Measurements from ENCODE around the gene AVPR1B. TPM values are rescaled to one million over a fixed set of nuclear protein-coding genes. Genes with fewer than 3 reads are reported as not detected.
"Not testable (repeated sequence)": the region's sequence is repeated elsewhere in the genome, so short reads cannot be mapped to it uniquely, and the experiment has no call there.

AVPR1B gene
- total RNA-seq, 1 donor from 2014 or later: not detected

DNA sequence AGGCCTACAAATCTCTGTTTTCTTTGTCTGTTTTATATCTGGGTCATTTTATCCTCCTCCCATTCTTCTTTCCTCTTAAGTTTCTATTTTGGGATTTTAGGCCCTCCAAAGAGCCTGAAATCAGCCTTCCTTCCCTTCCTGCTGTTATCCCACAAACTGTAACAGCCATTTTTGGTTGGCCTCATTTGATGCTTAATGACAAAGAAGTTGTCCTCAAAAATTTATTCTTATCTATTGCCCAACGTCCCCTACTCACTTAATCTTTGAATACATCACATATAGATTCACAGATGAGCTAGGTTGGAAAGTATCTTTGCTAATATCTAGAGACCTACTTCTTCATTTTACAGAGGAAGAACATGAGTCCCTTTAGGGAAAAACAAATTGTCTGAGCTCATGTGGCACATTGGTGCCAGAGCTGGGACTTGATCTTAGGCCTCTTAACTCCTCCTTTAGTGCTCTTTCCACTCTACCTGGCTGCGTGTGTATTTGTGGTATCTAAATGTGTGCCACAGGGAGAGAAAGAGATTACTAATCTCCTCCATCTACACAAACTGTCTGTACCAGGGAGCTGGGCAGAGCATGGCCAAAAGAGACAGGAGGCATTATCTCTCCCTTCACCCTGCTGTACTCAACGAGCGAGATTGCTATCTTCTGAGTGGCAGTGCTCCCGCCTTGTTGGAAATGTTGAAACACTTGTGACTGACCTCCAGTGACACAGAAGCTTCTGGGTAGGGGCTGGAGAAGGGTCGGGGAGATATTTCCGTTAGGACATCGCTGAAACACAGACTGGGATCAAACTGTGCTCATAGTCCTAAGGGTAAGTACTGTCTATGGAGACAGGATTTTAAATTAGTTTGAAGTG lies 34.1 kb downstream of the AVPR1B start:
- DNase-seq (ENCODE audit: low read depth): no peak

DNA sequence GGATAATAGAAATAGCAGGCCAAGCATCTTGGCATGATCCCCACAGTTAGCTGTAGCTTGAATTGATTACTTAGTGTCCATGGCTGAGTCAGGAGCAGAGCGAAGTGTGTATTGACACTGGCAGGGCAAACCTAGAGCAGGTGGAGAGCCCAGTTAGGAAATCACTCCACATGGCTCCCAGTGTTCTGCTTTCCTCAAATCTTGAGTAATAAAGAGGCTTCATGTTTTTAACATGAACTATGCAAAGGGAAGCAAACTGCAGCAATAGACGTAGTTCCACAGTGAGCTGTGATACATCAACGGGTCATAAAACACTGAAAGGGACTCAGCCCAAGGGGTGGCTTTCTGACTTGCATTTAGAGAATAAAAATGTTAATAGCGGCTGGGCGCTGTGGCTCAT lies 35.3 kb downstream of the AVPR1B start:
- peak; percentile 25 for DNase-seq (ENCODE audit: low read depth)

DNA sequence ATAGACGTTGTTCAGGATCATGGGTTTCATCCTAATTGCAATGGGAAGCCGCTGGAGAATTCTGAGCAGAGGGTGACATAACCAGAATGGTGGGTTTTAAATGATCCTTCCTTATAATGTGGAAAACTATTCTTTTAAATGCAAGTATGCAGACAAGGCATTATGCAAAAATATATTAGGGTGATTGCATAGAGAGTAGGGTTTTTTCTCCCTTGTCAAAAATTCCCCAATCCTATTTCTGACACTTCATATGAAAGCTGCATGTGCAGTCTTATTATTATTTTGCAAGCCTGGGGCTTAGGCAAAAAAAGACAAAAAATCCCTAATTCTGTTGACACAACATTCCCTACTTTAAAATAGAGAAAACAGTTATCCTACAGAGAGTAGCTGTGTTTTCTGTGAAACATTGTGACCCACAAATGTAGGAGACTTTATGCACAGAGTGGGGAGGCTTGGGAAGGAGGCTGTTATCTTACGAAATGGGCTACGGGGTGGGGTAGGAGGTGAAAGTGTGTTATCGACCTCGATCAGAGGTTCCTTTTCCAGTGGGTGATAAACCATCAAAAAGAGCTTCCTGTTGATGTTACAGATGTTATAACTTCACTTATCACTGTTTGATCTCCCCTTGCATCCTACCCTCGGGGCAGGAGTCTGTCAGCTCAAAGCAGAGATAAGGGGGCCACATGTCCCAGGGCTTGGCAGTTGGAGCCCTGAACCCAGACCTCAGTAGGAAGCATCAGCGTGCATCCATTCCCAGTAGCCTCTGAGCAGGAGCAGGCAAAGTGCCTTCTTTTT lies 37.0 kb downstream of the AVPR1B start:
- DNase-seq (ENCODE audit: low read depth): no peak

DNA sequence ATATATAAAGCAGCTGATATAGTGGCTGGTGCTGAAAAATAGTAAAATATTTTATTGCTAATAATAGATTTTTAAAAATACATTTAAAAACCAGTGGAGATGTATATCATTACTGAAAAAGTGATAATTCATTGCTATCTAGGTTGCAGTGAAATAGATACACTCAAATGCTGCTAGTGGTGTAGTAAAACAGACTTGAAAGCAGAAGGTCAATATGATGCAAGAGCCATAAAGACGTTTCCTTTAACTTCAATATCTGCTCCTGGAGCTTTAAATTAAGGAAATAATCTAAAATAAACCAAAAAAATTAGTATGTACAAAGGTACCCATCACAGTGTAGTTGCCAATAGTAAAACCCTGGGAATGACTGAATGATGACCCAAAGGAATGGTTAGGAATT lies 38.1 kb downstream of the AVPR1B start:
- no peak for DNase-seq (ENCODE audit: low read depth)

DNA sequence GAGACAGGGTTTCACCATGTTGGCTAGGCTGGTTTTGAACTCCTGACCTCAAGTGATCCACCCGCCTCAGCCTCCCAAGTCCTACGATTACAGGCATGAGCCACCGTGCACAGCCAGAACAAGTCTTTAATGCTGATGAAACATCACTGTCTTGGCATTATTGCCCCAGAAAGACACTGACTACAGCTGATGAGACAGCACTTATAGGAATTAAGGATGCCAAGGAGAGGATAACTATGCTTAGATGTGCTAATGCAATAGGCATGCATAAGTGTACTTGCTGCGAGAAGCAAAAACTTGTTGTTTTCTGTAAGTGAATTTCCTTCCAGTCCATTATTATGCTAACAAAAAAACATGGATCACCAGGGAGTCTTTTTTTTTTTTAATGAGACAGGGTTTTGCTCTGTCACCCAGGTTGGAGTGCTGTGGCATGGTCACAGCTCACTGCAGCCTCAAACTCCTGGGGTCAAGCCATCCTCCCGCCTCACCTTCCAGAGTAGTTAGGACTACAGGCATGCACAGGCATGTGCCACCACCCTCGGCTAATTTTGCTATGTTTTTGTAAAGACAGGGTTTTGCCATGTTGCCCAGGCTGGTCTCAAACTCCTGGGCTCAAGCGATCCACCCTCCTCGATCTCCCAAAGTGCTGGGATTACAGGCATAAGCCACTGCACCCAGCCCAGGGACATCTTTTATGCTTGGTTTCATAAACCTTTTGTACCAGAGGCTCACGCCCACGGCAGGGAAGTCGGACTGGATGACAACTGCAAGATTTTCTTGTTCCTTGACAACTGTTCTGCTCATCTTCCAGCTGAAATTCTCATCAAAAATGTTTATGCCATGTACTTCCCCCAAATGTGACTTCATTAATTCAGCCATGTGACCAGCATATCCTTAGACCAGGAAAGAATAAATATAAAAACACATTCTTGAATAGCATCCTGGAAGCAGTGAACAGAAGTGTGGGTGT lies 41.1 kb downstream of the AVPR1B start:
- DNase-seq (ENCODE audit: low read depth): no peak

DNA sequence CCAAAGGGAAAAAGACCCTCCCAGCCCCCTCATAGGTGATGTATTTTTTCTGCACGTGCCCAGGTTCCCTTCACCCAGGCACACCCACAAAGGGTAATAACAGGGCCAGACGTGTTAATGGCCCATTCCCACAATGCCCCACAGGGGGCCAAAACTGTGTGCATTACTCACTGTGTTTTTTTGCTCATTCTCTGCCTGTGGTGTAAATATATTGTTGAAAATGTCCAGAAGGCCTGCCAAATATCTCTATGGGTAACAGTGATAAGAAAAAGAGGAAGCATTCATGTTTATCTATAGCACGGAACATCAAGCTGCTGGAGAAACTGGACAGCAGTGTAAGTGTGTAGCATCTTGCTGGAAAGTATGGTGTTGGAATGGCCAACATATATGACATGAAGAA lies 42.3 kb downstream of the AVPR1B start:
- no peak for DNase-seq (ENCODE audit: low read depth)

DNA sequence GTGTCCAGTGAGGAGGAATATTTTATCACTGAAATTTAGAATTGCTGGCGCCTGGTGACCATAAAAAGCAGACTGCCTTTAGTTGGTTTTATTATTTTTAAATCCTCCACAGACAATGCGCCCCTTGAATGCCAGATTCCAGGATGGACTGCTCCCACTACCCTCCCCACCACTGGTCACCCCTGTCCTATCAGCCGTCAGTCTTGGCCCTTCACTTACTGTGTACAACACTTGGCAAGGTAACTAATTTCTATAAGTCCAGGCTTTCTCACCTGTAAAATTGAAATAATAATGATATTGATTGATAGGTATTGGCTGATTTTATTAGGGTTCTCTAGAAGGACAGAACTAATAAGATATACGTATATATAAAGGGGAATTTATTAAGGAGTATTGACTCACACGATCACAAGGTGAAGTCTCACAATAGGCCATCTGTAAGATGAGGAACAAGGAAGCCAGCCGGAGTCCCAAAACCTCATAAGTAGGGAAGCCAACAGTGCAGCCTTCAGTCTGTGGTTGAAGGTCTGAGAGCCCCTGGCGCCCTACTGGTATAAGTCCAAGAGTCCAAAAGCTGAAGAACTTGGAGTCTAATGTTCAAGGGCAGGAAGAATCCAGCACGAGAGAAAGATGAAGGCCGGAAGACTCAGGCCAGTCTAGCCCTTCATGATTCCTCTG lies 46.4 kb downstream of the AVPR1B start:
- no peak for DNase-seq (ENCODE audit: low read depth)

DNA sequence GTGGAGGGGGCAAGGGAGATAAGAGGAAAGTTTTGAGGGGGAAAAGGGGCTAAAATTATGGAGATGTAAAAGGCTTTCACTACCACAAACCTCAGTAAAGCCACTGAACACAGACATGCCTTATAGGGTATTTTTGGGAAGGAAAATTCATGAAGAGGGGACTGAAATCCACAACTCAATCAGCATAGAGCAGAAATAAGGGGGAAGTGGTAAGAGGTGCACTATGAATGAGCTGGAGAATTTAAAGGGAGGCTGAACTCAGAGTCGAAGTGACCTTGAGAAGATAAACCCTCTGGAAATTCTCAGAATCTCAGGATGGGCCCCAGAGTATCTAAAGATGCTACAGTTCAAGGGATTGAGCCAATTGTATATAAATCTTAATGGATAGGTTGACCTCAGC lies 48.9 kb downstream of the AVPR1B start:
- DNase-seq (ENCODE audit: low read depth): no peak

DNA sequence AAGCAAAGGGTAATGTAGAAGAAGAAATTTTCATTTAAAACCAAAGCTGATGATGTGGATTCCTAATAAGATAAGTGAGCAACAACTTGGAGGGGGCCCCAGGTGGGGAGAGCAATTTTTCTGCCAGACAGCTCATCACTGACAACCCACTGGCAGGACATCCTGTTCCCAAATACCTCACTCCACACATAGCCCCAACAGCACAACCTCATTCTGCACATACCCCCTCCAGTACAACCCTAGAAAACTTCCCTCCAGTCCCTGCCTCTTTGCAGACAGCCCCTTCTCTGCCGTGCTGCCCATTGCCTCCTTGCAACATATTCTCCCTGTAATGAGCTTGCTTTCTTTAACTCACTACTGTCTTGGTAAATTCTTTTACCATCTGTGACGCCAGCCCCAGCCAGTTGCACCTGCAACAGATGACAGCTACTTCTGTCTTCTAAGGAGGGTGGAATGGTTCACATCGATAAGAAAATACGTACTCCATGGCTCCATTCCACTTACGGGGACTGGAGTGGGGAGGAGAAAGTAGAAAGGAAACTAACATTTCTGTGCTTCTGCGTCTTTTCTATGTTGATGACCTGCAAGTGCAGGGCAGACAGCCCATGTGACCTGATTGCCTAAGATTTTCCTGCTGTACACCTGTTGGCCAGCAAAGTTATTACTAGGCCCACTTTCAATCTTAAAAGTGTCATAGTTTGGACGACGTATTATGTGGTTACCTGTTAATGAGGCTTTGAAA lies 49.5 kb downstream of the AVPR1B start:
- DNase-seq (ENCODE audit: low read depth): no peak

DNA sequence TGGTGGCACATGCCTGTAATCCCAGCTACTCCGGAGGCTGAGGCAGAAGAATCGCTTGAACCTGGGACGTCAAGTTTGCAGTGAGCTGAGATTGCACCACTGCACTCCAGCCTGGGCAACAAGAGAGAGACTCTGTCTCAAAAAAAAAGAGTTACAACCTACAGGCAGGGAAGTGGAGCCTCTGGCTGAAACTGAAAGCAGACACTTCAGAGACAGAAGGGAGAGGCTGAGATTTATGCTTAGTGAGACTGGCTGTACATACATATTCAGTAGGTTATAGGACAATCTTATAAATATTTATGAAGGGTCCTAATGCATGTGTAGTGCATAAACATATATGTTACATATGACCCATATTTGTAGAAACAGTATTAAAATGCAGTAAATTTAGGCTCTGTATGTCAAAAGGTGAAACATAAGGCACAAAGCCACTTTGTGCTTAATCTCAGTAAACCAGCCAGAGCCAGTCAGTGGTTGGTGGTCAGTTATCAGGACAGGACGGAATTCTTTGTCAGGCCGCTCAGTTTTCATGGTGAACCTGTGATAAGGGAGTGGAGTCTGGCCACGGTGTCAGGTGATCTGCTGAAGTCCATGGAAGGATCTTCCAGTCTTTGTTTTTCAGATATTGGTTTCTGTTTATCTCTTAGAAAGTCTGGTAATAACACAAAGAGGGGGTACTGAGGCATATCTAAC lies 50.6 kb downstream of the AVPR1B start:
- no peak for DNase-seq (ENCODE audit: low read depth)

DNA sequence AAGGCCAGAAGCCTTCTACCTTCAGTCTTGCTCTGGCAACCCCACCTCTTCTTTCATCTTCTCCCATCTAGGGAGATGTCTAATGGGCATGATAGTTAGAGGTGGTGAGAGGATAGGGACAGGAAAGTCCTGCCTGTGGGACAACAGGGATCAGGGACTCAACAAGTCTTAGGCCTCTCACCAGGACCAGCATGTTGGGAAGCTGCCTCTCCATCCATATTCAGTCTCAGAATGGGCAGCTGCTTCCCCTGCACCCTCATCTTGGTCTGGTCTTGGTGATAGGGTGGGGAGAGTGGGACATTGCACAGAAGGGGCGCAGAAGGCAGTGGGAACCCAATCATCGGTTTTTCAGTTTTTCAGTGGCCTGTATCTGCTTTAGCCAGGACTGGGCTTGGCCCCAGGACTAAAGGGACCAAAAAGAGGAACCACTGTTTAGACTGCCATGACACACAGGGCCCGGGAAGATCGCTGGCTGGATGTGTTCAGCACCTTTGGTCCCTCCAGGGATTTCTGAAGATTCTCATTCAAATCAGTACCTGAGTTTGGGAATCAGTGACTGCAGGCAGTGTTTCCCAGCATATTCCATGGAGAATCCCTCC lies 51.5 kb downstream of the AVPR1B start:
- DNase-seq (ENCODE audit: low read depth): no peak

DNA sequence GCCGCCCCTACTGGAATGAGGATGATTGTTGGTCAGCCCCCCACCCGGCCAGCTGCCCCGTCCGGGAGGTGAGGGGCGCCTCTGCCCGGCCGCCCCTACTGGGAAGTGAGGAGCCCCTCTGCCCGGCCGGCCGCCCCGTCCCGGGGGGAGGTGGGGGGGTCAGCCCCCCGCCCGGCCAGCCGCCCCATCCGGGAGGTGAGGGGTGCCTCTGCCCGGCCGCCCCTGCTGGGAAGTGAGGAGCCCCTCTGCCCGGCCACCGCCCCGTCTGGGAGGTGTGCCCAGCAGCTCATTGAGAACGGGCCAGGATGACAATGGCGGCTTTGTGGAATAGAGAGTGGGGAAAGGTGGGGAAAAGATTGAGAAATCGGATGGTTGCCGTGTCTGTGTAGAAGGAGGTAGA lies 52.7 kb downstream of the AVPR1B start:
- DNase-seq (ENCODE audit: low read depth): not testable (repeated sequence)

DNA sequence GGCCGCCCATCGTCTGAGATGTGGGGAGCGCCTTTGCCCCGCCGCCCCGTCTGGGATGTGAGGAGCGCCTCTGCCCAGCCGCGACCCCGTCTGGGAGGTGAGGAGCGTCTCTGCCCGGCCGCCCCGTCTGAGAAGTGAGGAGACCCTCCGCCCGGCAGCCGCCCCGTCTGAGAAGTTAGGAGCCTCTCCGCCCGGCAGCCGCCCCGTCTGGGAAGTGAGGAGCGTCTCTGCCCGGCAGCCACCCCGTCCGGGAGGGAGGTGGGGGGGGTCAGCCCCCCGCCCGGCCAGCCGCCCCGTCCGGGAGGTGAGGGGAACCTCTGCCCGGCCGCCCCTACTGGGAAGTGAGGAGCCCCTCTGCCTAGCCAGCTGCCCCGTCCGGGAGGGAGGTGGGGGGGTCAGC lies 53.2 kb downstream of the AVPR1B start:
- not testable (repeated sequence) for DNase-seq (ENCODE audit: low read depth)

DNA sequence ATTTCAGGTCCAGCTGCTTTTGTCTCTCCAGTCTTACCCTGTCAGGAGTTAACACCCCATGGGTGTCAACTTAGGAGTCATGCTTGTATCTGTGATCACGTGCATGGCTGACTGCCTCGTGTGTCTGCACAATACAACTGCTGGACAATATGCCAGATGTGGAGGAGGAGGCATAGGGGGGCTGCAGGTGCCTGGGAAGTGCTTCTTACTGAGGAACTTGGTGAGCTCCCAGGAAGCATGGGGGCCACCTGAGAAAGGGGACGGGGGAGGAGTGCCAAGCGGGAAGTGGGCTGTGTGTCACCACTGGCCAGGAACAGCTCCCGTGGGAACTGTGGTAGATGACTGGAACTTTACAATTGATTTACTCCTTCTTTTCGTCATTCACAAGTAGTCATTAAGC lies 54.7 kb downstream of the AVPR1B start:
- DNase-seq (ENCODE audit: low read depth): no peak

DNA sequence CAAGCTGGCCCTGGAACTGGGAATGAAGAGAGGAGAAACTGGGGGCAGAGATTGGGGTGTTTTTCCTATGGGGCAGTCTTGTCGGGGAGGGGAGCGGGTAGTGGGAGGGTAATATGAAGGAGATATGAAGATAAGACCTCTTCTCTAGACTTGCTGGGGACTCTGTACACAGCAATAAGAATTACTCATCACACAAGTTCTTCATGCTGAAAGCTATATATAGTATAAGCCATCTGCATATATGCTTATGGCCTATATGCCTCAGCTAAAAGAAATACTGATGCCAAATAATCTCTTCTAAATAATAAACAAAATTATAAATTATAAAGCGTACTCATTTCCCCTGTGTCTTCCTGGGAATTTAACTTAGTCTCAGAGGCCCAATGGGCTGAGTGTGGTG lies 56.3 kb downstream of the AVPR1B start:
- no peak for DNase-seq (ENCODE audit: low read depth)
